Activated B cell treated with CpG ODN at 0.5 μM for 24 hours (primary cell): ENCODE data around the gene MINDY4B. TPM values are rescaled to one million over a fixed set of nuclear protein-coding genes. Genes with fewer than 3 reads are reported as not detected.

ENCODE experiments used
- ATAC-seq: fragments of 200-7000 bp; cut with Tn5 transposase; one replicate; pipeline ENCODE4 v1.10.0; 2021; ENCODE audit warnings: low read depth, mild to moderate bottlenecking, moderate library complexity
- CTCF ChIA-PET: fragments of 350-600 bp; sonication (Branson Sonifier 250); formaldehyde crosslinking; loops from one replicate; lab custom pipeline; 2021; ENCODE audit warnings: antibody characterized with exemption; lab: Charles Lee
- POLR2A ChIA-PET: fragments of 350-600 bp; sonication (Branson Sonifier 250); formaldehyde crosslinking; loops from one replicate; lab custom pipeline; 2021; ENCODE audit warnings: antibody characterized with exemption; lab: Charles Lee
- DNase-seq: peaks from one replicate; pipeline ENCODE4 v3.0.0; 2022
- H3K27ac Mint-ChIP-seq: one replicate; pipeline ENCODE4 v1.8.0; 2020; ENCODE audit warnings: mixed read lengths
- H3K27me3 Mint-ChIP-seq: one replicate; pipeline ENCODE4 v1.8.0; 2021; ENCODE audit warnings: mixed read lengths
- H3K36me3 Mint-ChIP-seq: one replicate; pipeline ENCODE4 v1.8.0; 2021; ENCODE audit warnings: low read depth, mixed read lengths
- H3K4me1 Mint-ChIP-seq: one replicate; pipeline ENCODE4 v1.8.0; 2021; ENCODE audit warnings: mixed read lengths
- H3K4me3 Mint-ChIP-seq: one replicate; pipeline ENCODE4 v1.8.0; 2020; ENCODE audit warnings: mild to moderate bottlenecking, mixed read lengths
- H3K9me3 Mint-ChIP-seq: one replicate; pipeline ENCODE4 v1.8.0; 2020; ENCODE audit warnings: mixed read lengths
- CTCF ChIP-seq: fragments of 200-600 bp; IDR thresholded peaks from one replicate; pipeline ENCODE4 v1.8.0; 2022; ENCODE audit warnings: antibody characterized with exemption, mild to moderate bottlenecking
- intact Hi-C: fragments of 100-400 bp; cut with micrococcal nuclease; formaldehyde crosslinking; loops from one replicate; pipeline ENCODE4 v1.15.1; 2024
- total RNA-seq: library from RNA; stranded (reverse); gene quantifications from 2 replicates; pipeline ENCODE4 v1.2.3, GENCODE V29; 2022

The MINDY4B gene
- total RNA-seq, 1 donor from 2014 or later: not detected

GRCh38 chr3:150843241-150843640 is 62.0 kb downstream of the MINDY4B start:
- no peaks in the 10 kb centered on the region for H3K4me1 Mint-ChIP-seq
- no peaks in the 10 kb centered on the region for H3K36me3 Mint-ChIP-seq
- H3K27me3 Mint-ChIP-seq: peaks cover 17% of the 10 kb centered on the region
- ATAC-seq (no peak), DNase-seq (no peak)
- intact Hi-C loops: no loop called here
- TF ChIP-seq CTCF: no peak
- no peak overlapping the region for H3K4me3 Mint-ChIP-seq
- POLR2A ChIA-PET: no interaction called here
- no peak overlapping the region for H3K27ac Mint-ChIP-seq
- no peaks in the 10 kb centered on the region for H3K9me3 Mint-ChIP-seq
- CTCF ChIA-PET: no interaction called here

- Mint-ChIP-seq H3K36me3 (no peaks in the 10 kb centered on the region), H3K27me3 (peaks cover 17% of the 10 kb centered on the region), H3K4me1 (no peaks in the 10 kb centered on the region), H3K4me3 (no peak overlapping the region), H3K27ac (no peak overlapping the region), H3K9me3 (no peaks in the 10 kb centered on the region)
- intact Hi-C loops: no loop called here
- no peak for ATAC-seq
- ChIA-PET POLR2A (no interaction called here), CTCF (interaction anchor here (1.7 kb wide), 1 partner anchor 119 kb away, joined by 6 read pairs; no protein-coding TSS in a partner anchor)
- no peak for TF ChIP-seq CTCF
- DNase-seq: no peak
Observed at GRCh38 chr3:150840802-150841515, 64.3 kb downstream of the MINDY4B start.

GRCh38 chr3:150830745-150831144 is 74.5 kb downstream of the MINDY4B start:
- no peaks in the 10 kb centered on the region for H3K36me3 Mint-ChIP-seq
- no peak for TF ChIP-seq CTCF
- DNase-seq: no peak
- intact Hi-C loops: loop anchor here (1.0 to 5.0 kb wide), 3 partner anchors 43 to 109 kb away; no protein-coding TSS in a partner anchor
- no peak overlapping the region for H3K4me3 Mint-ChIP-seq
- peaks cover 6% of the 10 kb centered on the region for H3K4me1 Mint-ChIP-seq
- POLR2A ChIA-PET: no interaction called here
- CTCF ChIA-PET: interaction anchor here (0.6 to 3.8 kb wide), 2 partner anchors 107 to 109 kb away, joined by 3 to 14 read pairs; no protein-coding TSS in a partner anchor
- peaks cover 4% of the 10 kb centered on the region for H3K27me3 Mint-ChIP-seq
- no peaks in the 10 kb centered on the region for H3K9me3 Mint-ChIP-seq
- no peak overlapping the region for H3K27ac Mint-ChIP-seq
- ATAC-seq: no peak

- ATAC-seq (peak; percentile 60), DNase-seq (no peak)
- Mint-ChIP-seq H3K36me3 (no peaks in the 10 kb centered on the region), H3K9me3 (no peaks in the 10 kb centered on the region), H3K27ac (no peak overlapping the region), H3K27me3 (peaks cover 4% of the 10 kb centered on the region), H3K4me1 (peaks cover 6% of the 10 kb centered on the region), H3K4me3 (no peak overlapping the region)
- POLR2A ChIA-PET: no interaction called here
- CTCF ChIA-PET: interaction anchor here (3.8 kb wide), 1 partner anchor 109 kb away, joined by 14 read pairs; no protein-coding TSS in a partner anchor
- no peak for TF ChIP-seq CTCF
- intact Hi-C loops: loop anchor here (1.0 to 5.0 kb wide), 3 partner anchors 43 to 109 kb away; no protein-coding TSS in a partner anchor
Observed at GRCh38 chr3:150830094-150830681, 75.1 kb downstream of the MINDY4B start.

- DNase-seq: no peak
Observed at GRCh38 chr3:150829408-150829807, 75.8 kb downstream of the MINDY4B start.

More at GRCh38 chr3:150829408-150829807, 75.8 kb downstream of the MINDY4B start:
- H3K27ac Mint-ChIP-seq: no peak overlapping the region
- TF ChIP-seq CTCF: no peak
- ATAC-seq: no peak
- no peaks in the 10 kb centered on the region for H3K9me3 Mint-ChIP-seq
- POLR2A ChIA-PET: no interaction called here
- CTCF ChIA-PET: interaction anchor here (3.8 kb wide), 1 partner anchor 108 kb away, joined by 14 read pairs; no protein-coding TSS in a partner anchor
- no peaks in the 10 kb centered on the region for H3K4me1 Mint-ChIP-seq
- H3K4me3 Mint-ChIP-seq: no peak overlapping the region
- no peaks in the 10 kb centered on the region for H3K36me3 Mint-ChIP-seq
- intact Hi-C loops: no loop called here
- H3K27me3 Mint-ChIP-seq: peaks cover 4% of the 10 kb centered on the region
